ENCODE results near the gene JKAMP. TPM values are rescaled to one million over a fixed set of nuclear protein-coding genes. Genes with fewer than 3 reads are reported as not detected.

JKAMP gene
- total RNA-seq, 1 donor = 104 TPM

- DNase-seq (ENCODE audit: low read depth) = no peak
- H3K4me3 ChIP-seq (ENCODE audit: low read depth, low read length) = peak overlapping the region; percentile 94
- TF ChIP-seq CTCF (IDR thresholded peaks at IDR 0.05; ENCODE audit: insufficient read depth, low read depth, low read length) = no peak
These were observed 2.9 kb upstream of the JKAMP start for GRCh38 chr14:59481407-59481806.

- peak; percentile 65 for DNase-seq (ENCODE audit: low read depth)
- no peak for TF ChIP-seq CTCF (IDR thresholded peaks at IDR 0.05; ENCODE audit: insufficient read depth, low read depth, low read length)
These were observed 2.3 kb upstream of the JKAMP start for GRCh38 chr14:59481871-59482540.

GRCh38 chr14:59482541-59483331, 1.6 kb upstream of the JKAMP start:
- peak overlapping the region; percentile 94 for H3K4me3 ChIP-seq (ENCODE audit: low read depth, low read length)
- no peak for TF ChIP-seq CTCF (IDR thresholded peaks at IDR 0.05; ENCODE audit: insufficient read depth, low read depth, low read length)
- DNase-seq (ENCODE audit: low read depth) = peak; percentile 80

More at GRCh38 chr14:59481871-59482540, 2.3 kb upstream of the JKAMP start:
- peak overlapping the region; percentile 94 for H3K4me3 ChIP-seq (ENCODE audit: low read depth, low read length)

GRCh38 chr14:59483363-59483762, 954 bp upstream of the JKAMP start:
- TF ChIP-seq CTCF (IDR thresholded peaks at IDR 0.05; ENCODE audit: insufficient read depth, low read depth, low read length) = no peak
- peak; percentile 57 for DNase-seq (ENCODE audit: low read depth)
- peak overlapping the region; percentile 94 for H3K4me3 ChIP-seq (ENCODE audit: low read depth, low read length)

GRCh38 chr14:59484639-59485175, 390 bp downstream of the JKAMP start:
- H3K4me3 ChIP-seq (ENCODE audit: low read depth, low read length) = peak overlapping the region; percentile 94
- DNase-seq (ENCODE audit: low read depth) = peak; percentile 55
- TF ChIP-seq CTCF (IDR thresholded peaks at IDR 0.05; ENCODE audit: insufficient read depth, low read depth, low read length) = no peak

- no peak for TF ChIP-seq CTCF (IDR thresholded peaks at IDR 0.05; ENCODE audit: insufficient read depth, low read depth, low read length)
- DNase-seq (ENCODE audit: low read depth) = no peak
- H3K4me3 ChIP-seq (ENCODE audit: low read depth, low read length) = no peak overlapping the region
These were observed 6.4 kb downstream of the JKAMP start for GRCh38 chr14:59490756-59491155.

All from fibroblast of villous mesenchyme (primary cell).